Endothelial cell (in vitro differentiated cells): ENCODE data around the gene FLT1. TPM values are rescaled to one million over a fixed set of nuclear protein-coding genes. Genes with fewer than 3 reads are reported as not detected.

ENCODE experiments used
- DNase-seq: peaks from one replicate; pipeline ENCODE4 v3.0.0; 2021; ENCODE audit warnings: low spot score
- H3K27ac Mint-ChIP-seq: one replicate; pipeline ENCODE4 v1.8.0; 2021; ENCODE audit warnings: mixed read lengths, inconsistent platforms; ENCODE audit not compliant: unreplicated experiment
- H3K27me3 Mint-ChIP-seq: one replicate; pipeline ENCODE4 v1.8.0; 2021; ENCODE audit warnings: mild to moderate bottlenecking, moderate library complexity, mixed read lengths, inconsistent platforms; ENCODE audit not compliant: unreplicated experiment
- H3K36me3 Mint-ChIP-seq: one replicate; pipeline ENCODE4 v1.8.0; 2021; ENCODE audit warnings: mild to moderate bottlenecking, low read depth, mixed read lengths, inconsistent platforms; ENCODE audit not compliant: unreplicated experiment
- H3K4me1 Mint-ChIP-seq: one replicate; pipeline ENCODE4 v1.8.0; 2021; ENCODE audit warnings: mild to moderate bottlenecking, mixed read lengths, inconsistent platforms; ENCODE audit not compliant: unreplicated experiment
- H3K4me3 Mint-ChIP-seq: one replicate; pipeline ENCODE4 v1.8.0; 2021; ENCODE audit warnings: mild to moderate bottlenecking, mixed read lengths, inconsistent platforms; ENCODE audit not compliant: unreplicated experiment
- H3K9me3 Mint-ChIP-seq: one replicate; pipeline ENCODE4 v1.8.0; 2021; ENCODE audit warnings: mixed read lengths, inconsistent platforms; ENCODE audit not compliant: unreplicated experiment
- CTCF ChIP-seq: fragments of 200-600 bp; sonication (generic); IDR thresholded peaks from one replicate; pipeline ENCODE4 v1.5.0; 2021; ENCODE audit warnings: antibody characterized with exemption; ENCODE audit not compliant: unreplicated experiment
- total RNA-seq: library from RNA; stranded (reverse); fragmentation: NEBNext Ultra II Directional; extraction: Animal tissue kit (Norgen Biotek cat#: 25700); gene quantifications from one replicate; pipeline ENCODE4 v1.2.1, GENCODE V29; 2021; ENCODE audit not compliant: unreplicated experiment

FLT1 gene
- total RNA-seq, 1 donor from 2014 or later, result 759 TPM

DNA sequence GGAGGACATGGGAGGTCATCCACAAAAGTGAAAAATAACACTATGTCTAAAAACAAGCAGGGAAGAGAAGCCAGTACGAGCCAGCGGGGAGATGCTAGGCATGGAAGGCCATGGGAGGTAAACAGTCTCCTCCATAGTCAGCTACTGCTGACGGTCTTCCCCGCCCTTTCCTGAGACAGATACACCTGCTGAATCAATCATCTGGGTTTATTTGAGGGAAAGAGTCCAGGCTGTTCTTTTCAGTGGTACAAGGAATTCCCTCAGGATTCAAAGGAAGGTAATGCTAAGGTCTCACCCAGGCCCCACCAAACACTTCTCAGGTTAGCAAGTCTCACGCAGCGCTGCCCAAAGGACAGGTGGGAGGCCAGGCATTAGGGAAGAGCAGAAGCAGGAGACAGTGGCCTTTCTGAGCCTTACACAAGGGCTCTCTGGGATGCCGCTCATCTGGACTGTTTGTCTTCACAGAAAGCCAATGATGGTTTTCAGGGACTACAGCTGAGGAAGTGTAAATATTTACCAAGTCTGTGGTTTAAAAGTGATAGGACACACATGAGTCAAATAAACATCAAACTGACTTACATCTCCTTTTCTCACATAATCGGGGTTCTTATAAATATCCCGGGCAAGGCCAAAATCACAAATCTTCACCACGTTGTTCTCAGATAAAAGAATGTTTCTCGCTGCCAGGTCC lies 173.9 kb downstream of the FLT1 start:
- no peak overlapping the region for H3K27ac Mint-ChIP-seq
- H3K27me3 Mint-ChIP-seq, result peaks cover 21% of the 10 kb centered on the region
- no peak for DNase-seq
- peaks cover 51% of the 10 kb centered on the region for H3K4me1 Mint-ChIP-seq
- H3K9me3 Mint-ChIP-seq, result no peaks in the 10 kb centered on the region
- TF ChIP-seq CTCF, result no peak
- peaks cover 65% of the 10 kb centered on the region for H3K36me3 Mint-ChIP-seq
- H3K4me3 Mint-ChIP-seq, result peak overlapping the region; percentile 42

- H3K27ac Mint-ChIP-seq, result no peak overlapping the region
- H3K9me3 Mint-ChIP-seq, result no peaks in the 10 kb centered on the region
- peaks cover 70% of the 10 kb centered on the region for H3K36me3 Mint-ChIP-seq
- no peak for DNase-seq
- H3K4me3 Mint-ChIP-seq, result no peak overlapping the region
- peaks cover 50% of the 10 kb centered on the region for H3K4me1 Mint-ChIP-seq
- peaks cover 21% of the 10 kb centered on the region for H3K27me3 Mint-ChIP-seq
- no peak for TF ChIP-seq CTCF
Measured at GRCh38 chr13:28320209-28320608, 174.7 kb downstream of the FLT1 start.

- peaks cover 70% of the 10 kb centered on the region for H3K36me3 Mint-ChIP-seq
- no peaks in the 10 kb centered on the region for H3K9me3 Mint-ChIP-seq
- H3K27me3 Mint-ChIP-seq, result peaks cover 21% of the 10 kb centered on the region
- TF ChIP-seq CTCF, result no peak
- peaks cover 45% of the 10 kb centered on the region for H3K4me1 Mint-ChIP-seq
- peak overlapping the region; percentile 63 for H3K27ac Mint-ChIP-seq
- peak overlapping the region; percentile 73 for H3K4me3 Mint-ChIP-seq
- DNase-seq, result no peak
Measured at GRCh38 chr13:28319528-28319927, 175.4 kb downstream of the FLT1 start.

GRCh38 chr13:28318496-28318895 lies 176.4 kb downstream of the FLT1 start:
- no peak for DNase-seq
- H3K4me1 Mint-ChIP-seq, result peaks cover 35% of the 10 kb centered on the region
- H3K9me3 Mint-ChIP-seq, result no peaks in the 10 kb centered on the region
- peaks cover 21% of the 10 kb centered on the region for H3K27me3 Mint-ChIP-seq
- H3K36me3 Mint-ChIP-seq, result peaks cover 73% of the 10 kb centered on the region
- no peak overlapping the region for H3K4me3 Mint-ChIP-seq
- no peak for TF ChIP-seq CTCF
- H3K27ac Mint-ChIP-seq, result peak overlapping the region; percentile 30

GRCh38 chr13:28316836-28317235 lies 178.1 kb downstream of the FLT1 start:
- H3K9me3 Mint-ChIP-seq, result no peaks in the 10 kb centered on the region
- peaks cover 35% of the 10 kb centered on the region for H3K4me1 Mint-ChIP-seq
- no peak overlapping the region for H3K4me3 Mint-ChIP-seq
- peaks cover 17% of the 10 kb centered on the region for H3K27me3 Mint-ChIP-seq
- DNase-seq, result no peak
- TF ChIP-seq CTCF, result no peak
- H3K36me3 Mint-ChIP-seq, result peaks cover 65% of the 10 kb centered on the region
- no peak overlapping the region for H3K27ac Mint-ChIP-seq
